OCI-LY1 (cell line): ENCODE data around the gene NDUFC1.

Source experiments
- H2AFZ ChIP-seq: fragments of 200-600 bp; sonication (generic), shearing (Covaris generic); 2 replicates; pipeline ENCODE4 v1.6.0; 2014; ENCODE audit warnings: antibody characterized with exemption, mild to moderate bottlenecking, low read length
- H3F3A ChIP-seq: fragments of 200-600 bp; sonication (generic), shearing (Covaris generic); 2 replicates; pipeline ENCODE4 v1.6.0; 2014; ENCODE audit warnings: mild to moderate bottlenecking, antibody characterized with exemption, low read length, moderate library complexity; ENCODE audit not compliant: insufficient read depth
- H3K27ac ChIP-seq: fragments of 200-600 bp; sonication (generic); 2 replicates; pipeline ENCODE4 v1.5.1; 2014; ENCODE audit warnings: low read length, mixed run types, mild to moderate bottlenecking, low read depth; ENCODE audit not compliant: poor library complexity, severe bottlenecking
- H3K27me3 ChIP-seq: fragments of 200-600 bp; sonication (generic); 2 replicates; pipeline ENCODE4 v1.6.0; 2014; ENCODE audit warnings: antibody characterized with exemption, mild to moderate bottlenecking, low read length, moderate library complexity; ENCODE audit not compliant: insufficient read depth
- H3K36me3 ChIP-seq: fragments of 200-600 bp; sonication (generic); 2 replicates; pipeline ENCODE4 v1.6.1; 2014; ENCODE audit warnings: mild to moderate bottlenecking, antibody characterized with exemption, low read length, moderate library complexity, mixed read lengths; ENCODE audit not compliant: insufficient read depth
- H3K4me1 ChIP-seq: fragments of 200-600 bp; sonication (generic); 2 replicates; pipeline ENCODE4 v1.5.1; 2014; ENCODE audit warnings: mild to moderate bottlenecking, low read length, moderate library complexity; ENCODE audit not compliant: insufficient read depth, severe bottlenecking
- H3K4me2 ChIP-seq: fragments of 200-600 bp; sonication (generic), shearing (Covaris generic); 2 replicates; pipeline ENCODE4 v1.6.1; 2014; ENCODE audit warnings: low read length
- H3K4me3 ChIP-seq: fragments of 200-600 bp; sonication (generic); 2 replicates; pipeline ENCODE4 v1.5.1; 2014; ENCODE audit warnings: low read length, low read depth, mild to moderate bottlenecking, mixed read lengths; ENCODE audit not compliant: poor library complexity, severe bottlenecking
- H3K79me2 ChIP-seq: fragments of 200-600 bp; shearing (Covaris generic); 2 replicates; pipeline ENCODE4 v1.6.1; 2016; ENCODE audit warnings: mixed run types, low read length, mixed read lengths; ENCODE audit not compliant: insufficient read depth
- H3K9ac ChIP-seq: fragments of 200-600 bp; sonication (generic), shearing (Covaris generic); 2 replicates; pipeline ENCODE4 v1.6.1; 2014; ENCODE audit warnings: mild to moderate bottlenecking, low read length, mixed read lengths
- H3K9me2 ChIP-seq: fragments of 200-600 bp; sonication (generic), shearing (Covaris generic); 2 replicates; pipeline ENCODE4 v1.6.1; 2014; ENCODE audit warnings: low read depth, mild to moderate bottlenecking, low read length, mixed read lengths
- H3K9me3 ChIP-seq: fragments of 200-600 bp; shearing (Covaris generic); 2 replicates; pipeline ENCODE4 v1.6.1; 2014; ENCODE audit warnings: low read length, mixed read lengths
- H4K20me1 ChIP-seq: fragments of 200-600 bp; sonication (generic), shearing (Covaris generic); 2 replicates; pipeline ENCODE4 v1.6.0; 2016; ENCODE audit warnings: mild to moderate bottlenecking, low read length; ENCODE audit not compliant: insufficient read depth
- EZH2 ChIP-seq: fragments of 200-600 bp; sonication (generic), shearing (Covaris generic); IDR thresholded peaks from 2 replicates; pipeline ENCODE4 v1.8.0; 2017; ENCODE audit warnings: borderline replicate concordance, mixed run types, mild to moderate bottlenecking, antibody characterized with exemption, low read length, moderate library complexity, mixed read lengths
- TF ChIP-seq, protein P1 (sequence below): fragments of 200-600 bp; sonication (generic), shearing (Covaris generic); IDR thresholded peaks from 2 replicates; pipeline ENCODE4 v1.5.1; 2017; ENCODE audit warnings: mild to moderate bottlenecking, antibody characterized with exemption, low read length, moderate library complexity, mixed read lengths

NDUFC1 gene

DNA sequence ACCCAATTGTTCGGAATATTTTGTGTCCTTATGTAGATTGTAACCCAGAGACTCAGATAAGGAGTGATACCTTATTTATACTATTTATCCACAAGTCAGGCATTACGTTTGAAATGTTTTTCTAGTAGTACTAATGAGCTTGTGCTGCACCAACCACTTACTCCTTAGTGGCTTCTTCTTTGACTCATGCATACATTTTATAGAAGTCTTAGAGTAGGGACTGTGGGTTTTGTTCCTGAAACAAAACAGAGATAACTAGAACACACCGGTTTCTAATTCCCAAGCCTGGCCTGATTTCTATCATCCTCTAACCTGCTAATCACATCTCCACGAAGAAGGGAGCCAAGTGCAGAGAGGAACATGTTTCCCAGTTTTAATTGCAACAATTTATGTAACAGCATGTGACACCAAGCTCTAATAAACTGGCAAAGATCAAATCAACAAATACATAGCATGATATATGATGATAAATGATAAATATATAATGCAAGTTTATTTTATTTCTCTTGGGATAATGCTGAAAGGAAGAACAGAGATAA is 54.5 kb downstream of the NDUFC1 start:
- Histone ChIP-seq H3K9me3 (no peaks in the 10 kb centered on the region), H3K4me3 (no peak overlapping the region), H2AFZ (no peak overlapping the region), H3K27me3 (no peaks in the 10 kb centered on the region), H3F3A (no peaks in the 10 kb centered on the region), H3K36me3 (no peaks in the 10 kb centered on the region), H3K9me2 (no peaks in the 10 kb centered on the region), H3K27ac (no peak overlapping the region), H4K20me1 (no peaks in the 10 kb centered on the region), H3K4me1 (no peaks in the 10 kb centered on the region), H3K79me2 (no peaks in the 10 kb centered on the region), H3K9ac (no peak overlapping the region), H3K4me2 (no peak overlapping the region)
- TF ChIP-seq, protein P1, sequence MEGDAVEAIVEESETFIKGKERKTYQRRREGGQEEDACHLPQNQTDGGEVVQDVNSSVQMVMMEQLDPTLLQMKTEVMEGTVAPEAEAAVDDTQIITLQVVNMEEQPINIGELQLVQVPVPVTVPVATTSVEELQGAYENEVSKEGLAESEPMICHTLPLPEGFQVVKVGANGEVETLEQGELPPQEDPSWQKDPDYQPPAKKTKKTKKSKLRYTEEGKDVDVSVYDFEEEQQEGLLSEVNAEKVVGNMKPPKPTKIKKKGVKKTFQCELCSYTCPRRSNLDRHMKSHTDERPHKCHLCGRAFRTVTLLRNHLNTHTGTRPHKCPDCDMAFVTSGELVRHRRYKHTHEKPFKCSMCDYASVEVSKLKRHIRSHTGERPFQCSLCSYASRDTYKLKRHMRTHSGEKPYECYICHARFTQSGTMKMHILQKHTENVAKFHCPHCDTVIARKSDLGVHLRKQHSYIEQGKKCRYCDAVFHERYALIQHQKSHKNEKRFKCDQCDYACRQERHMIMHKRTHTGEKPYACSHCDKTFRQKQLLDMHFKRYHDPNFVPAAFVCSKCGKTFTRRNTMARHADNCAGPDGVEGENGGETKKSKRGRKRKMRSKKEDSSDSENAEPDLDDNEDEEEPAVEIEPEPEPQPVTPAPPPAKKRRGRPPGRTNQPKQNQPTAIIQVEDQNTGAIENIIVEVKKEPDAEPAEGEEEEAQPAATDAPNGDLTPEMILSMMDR, result no peak

DNA sequence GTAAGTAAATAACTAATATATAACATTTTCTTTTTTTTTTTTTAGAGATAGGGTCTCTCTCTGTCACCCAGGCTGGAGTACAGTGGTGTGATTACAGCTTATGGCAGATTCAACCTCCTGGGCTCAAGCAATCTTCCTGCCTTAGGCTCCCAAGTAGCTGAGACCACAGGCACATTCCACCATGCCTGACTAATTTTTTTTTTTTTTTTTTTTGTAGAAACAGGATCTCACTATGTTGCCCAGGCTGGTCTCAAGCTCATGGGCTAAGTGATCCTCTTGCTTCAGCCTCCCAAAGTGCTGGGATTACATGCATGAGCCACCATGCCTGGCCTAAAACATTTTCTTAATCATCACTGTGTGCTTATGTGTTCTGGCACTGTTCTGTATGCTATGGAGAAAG is 55.0 kb downstream of the NDUFC1 start:
- H4K20me1 ChIP-seq, result no peaks in the 10 kb centered on the region
- no peaks in the 10 kb centered on the region for H3F3A ChIP-seq
- H3K9ac ChIP-seq, result no peak overlapping the region
- no peaks in the 10 kb centered on the region for H3K36me3 ChIP-seq
- H2AFZ ChIP-seq, result no peak overlapping the region
- no peaks in the 10 kb centered on the region for H3K9me3 ChIP-seq
- H3K27me3 ChIP-seq, result no peaks in the 10 kb centered on the region
- no peaks in the 10 kb centered on the region for H3K79me2 ChIP-seq
- no peak overlapping the region for H3K4me3 ChIP-seq
- TF ChIP-seq, protein P1, result no peak
- no peak for TF ChIP-seq EZH2
- no peaks in the 10 kb centered on the region for H3K4me1 ChIP-seq
- H3K4me2 ChIP-seq, result no peak overlapping the region
- no peak overlapping the region for H3K27ac ChIP-seq
- no peaks in the 10 kb centered on the region for H3K9me2 ChIP-seq

DNA sequence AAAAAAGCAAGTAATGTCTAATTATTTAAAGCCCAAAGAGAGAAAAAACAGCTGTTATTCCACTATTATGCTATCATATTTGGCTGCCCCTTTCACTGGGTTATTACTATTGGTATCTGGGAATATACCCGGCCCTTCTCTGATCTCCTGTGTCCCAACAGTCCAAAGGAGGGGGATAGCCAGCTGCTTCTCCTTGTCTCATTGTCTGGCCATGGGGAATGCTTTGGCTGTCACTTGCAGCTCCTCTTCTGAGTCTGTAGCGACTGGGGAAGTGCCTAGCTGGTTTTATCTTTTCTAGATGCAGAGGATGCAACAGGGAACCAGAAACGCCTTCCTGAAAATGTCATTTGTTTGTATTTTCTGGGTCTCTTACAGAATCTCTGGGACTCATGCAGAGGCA is 56.1 kb downstream of the NDUFC1 start:
- no peak overlapping the region for H3K4me2 ChIP-seq
- no peak overlapping the region for H2AFZ ChIP-seq
- no peak for TF ChIP-seq EZH2
- TF ChIP-seq, protein P1, result no peak
- H3K9ac ChIP-seq, result no peak overlapping the region
- no peaks in the 10 kb centered on the region for H3K36me3 ChIP-seq
- H3K79me2 ChIP-seq, result no peaks in the 10 kb centered on the region
- H3K9me2 ChIP-seq, result no peaks in the 10 kb centered on the region
- H4K20me1 ChIP-seq, result no peaks in the 10 kb centered on the region
- no peak overlapping the region for H3K27ac ChIP-seq
- no peaks in the 10 kb centered on the region for H3F3A ChIP-seq
- H3K4me3 ChIP-seq, result no peak overlapping the region
- H3K4me1 ChIP-seq, result no peaks in the 10 kb centered on the region
- H3K27me3 ChIP-seq, result no peaks in the 10 kb centered on the region
- no peaks in the 10 kb centered on the region for H3K9me3 ChIP-seq
